ENCODE data around the gene ERICH2.
"Not testable (repeated sequence)": the region's sequence is repeated elsewhere in the genome, so short reads cannot be mapped to it uniquely, and the experiment has no call there.

The ERICH2 gene

DNA sequence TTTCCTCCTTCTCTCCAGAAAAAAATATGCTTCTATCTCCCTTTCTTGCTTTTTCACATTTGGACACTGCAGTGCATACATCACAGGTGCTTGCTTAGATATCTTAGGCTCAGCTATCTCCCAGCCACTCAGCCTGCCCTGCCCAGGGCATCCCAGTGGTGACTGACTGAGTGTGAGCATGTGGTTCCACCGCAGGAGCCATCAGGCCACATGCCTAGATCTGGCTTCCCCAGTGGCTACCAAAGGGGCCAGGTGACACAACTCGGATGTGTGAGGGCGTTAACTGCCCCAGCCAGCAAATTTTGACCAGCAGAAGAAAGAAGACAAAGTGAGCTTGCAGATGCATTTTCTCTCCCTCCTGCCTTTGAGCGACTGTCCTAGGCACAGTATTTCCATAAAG lies 29.5 kb upstream of the ERICH2 start:
- Histone ChIP-seq H3K9ac (ENCODE audit: low read length) (no peak overlapping the region), H3K36me3 (ENCODE audit: control insufficient read depth, insufficient read depth, low read length, severe bottlenecking) (no peaks in the 10 kb centered on the region), H3K9me3 (ENCODE audit: control insufficient read depth, low read length) (no peaks in the 10 kb centered on the region), H3K4me1 (ENCODE audit: control insufficient read depth, insufficient read depth, low read length) (peaks cover 25% of the 10 kb centered on the region), H3K27me3 (replicated peaks; ENCODE audit: control insufficient read depth, insufficient read depth, low read length) (no peaks in the 10 kb centered on the region), H3K4me3 (ENCODE audit: low read length) (no peak overlapping the region)
- no peak for DNase-seq (ENCODE audit: low read depth)

DNA sequence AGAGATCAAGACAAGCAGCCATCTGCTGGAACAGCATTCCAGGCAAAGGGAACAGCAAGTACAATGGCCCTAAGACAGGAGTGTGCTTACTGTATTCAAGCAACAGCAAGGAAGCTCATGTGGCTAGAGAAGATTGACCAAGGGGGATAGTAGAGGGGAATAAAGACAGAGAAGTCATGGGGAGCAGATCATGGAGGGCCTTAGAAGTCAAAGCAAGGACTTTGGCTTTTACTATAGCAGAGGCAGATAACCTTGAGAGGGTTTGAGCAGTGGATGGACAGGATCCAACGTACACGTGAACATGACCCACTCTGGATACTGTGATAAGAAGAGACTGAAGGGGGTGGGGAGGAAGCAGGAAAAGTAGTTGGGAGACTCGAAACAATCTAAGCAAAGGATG lies 28.2 kb upstream of the ERICH2 start:
- Histone ChIP-seq H3K9me3 (ENCODE audit: control insufficient read depth, low read length) (no peaks in the 10 kb centered on the region), H3K36me3 (ENCODE audit: control insufficient read depth, insufficient read depth, low read length, severe bottlenecking) (no peaks in the 10 kb centered on the region), H3K4me3 (ENCODE audit: low read length) (no peak overlapping the region), H3K4me1 (ENCODE audit: control insufficient read depth, insufficient read depth, low read length) (peaks cover 21% of the 10 kb centered on the region), H3K9ac (ENCODE audit: low read length) (no peak overlapping the region), H3K27me3 (replicated peaks; ENCODE audit: control insufficient read depth, insufficient read depth, low read length) (no peaks in the 10 kb centered on the region)
- no peak for DNase-seq (ENCODE audit: low read depth)

DNA sequence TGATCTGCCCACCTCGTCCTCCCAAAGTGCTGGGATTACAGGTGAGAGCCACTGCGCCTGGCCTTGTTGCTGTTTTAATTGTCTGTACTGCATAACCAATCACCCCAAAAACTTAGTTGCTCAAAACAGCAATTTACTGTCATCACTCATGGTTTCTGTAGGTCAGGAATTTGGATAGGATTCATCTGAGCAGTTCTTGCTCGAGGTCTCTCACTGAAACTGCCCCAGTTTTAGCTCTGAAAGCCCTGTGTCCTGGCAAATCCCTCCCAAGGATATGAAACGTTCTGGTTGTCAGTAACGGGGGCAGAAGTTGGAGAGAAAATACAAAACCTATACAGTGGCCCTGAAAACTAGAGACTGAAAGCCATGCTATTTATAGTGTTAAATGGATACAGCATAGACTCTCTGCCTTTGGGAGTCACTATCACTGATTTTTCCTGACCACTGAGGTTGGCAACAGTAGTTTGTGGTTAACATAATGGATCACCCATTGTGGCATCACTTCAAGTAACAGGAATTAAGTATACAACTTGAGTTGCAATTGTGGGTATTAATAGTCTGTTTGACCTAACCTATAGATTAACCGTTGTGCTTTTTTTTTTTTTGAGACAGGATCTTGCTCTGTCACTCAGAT lies 27.2 kb upstream of the ERICH2 start:
- H3K27me3 ChIP-seq (replicated peaks; ENCODE audit: control insufficient read depth, insufficient read depth, low read length), result no peaks in the 10 kb centered on the region
- no peak for DNase-seq (ENCODE audit: low read depth)
- no peaks in the 10 kb centered on the region for H3K36me3 ChIP-seq (ENCODE audit: control insufficient read depth, insufficient read depth, low read length, severe bottlenecking)
- H3K4me1 ChIP-seq (ENCODE audit: control insufficient read depth, insufficient read depth, low read length), result peaks cover 21% of the 10 kb centered on the region
- H3K4me3 ChIP-seq (ENCODE audit: low read length), result no peak overlapping the region
- no peaks in the 10 kb centered on the region for H3K9me3 ChIP-seq (ENCODE audit: control insufficient read depth, low read length)
- H3K9ac ChIP-seq (ENCODE audit: low read length), result no peak overlapping the region

DNA sequence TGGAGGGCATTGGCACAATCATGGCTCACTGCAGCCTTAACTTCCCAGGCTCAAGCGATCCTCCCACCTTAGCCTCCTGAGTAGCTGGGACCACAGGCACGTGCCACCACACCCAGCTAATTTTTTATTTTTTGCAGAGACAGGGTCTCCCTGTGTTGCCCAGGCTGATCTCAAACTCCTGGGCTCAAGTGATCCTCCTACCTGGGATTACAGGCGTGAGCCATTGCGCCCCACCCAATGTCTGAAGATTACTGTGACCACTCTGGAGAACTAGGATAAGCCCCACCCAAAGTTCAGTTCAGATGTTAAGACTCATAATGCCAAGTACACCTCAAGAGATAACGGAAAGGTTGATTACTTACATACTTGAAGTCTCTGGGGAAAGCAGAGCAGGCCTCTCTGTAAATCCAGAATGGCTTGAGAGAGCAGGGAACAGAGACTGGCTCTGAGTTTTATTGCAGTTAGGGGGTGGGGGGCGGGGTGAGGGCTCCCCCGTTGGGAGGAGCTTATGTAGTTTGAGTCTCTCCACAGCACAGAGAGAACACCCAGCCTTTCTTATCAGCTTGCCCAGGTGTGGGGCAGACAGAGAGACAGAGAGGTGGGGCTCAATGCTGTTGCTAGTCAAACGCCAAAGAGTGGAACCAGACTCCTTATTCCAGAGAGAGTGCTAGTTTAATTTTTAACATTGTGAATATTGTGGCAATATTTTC lies 26.5 kb upstream of the ERICH2 start:
- no peaks in the 10 kb centered on the region for H3K27me3 ChIP-seq (replicated peaks; ENCODE audit: control insufficient read depth, insufficient read depth, low read length)
- H3K36me3 ChIP-seq (ENCODE audit: control insufficient read depth, insufficient read depth, low read length, severe bottlenecking), result no peaks in the 10 kb centered on the region
- H3K9me3 ChIP-seq (ENCODE audit: control insufficient read depth, low read length), result no peaks in the 10 kb centered on the region
- H3K4me1 ChIP-seq (ENCODE audit: control insufficient read depth, insufficient read depth, low read length), result peaks cover 17% of the 10 kb centered on the region
- H3K4me3 ChIP-seq (ENCODE audit: low read length), result no peak overlapping the region
- no peak overlapping the region for H3K9ac ChIP-seq (ENCODE audit: low read length)
- DNase-seq (ENCODE audit: low read depth), result no peak

DNA sequence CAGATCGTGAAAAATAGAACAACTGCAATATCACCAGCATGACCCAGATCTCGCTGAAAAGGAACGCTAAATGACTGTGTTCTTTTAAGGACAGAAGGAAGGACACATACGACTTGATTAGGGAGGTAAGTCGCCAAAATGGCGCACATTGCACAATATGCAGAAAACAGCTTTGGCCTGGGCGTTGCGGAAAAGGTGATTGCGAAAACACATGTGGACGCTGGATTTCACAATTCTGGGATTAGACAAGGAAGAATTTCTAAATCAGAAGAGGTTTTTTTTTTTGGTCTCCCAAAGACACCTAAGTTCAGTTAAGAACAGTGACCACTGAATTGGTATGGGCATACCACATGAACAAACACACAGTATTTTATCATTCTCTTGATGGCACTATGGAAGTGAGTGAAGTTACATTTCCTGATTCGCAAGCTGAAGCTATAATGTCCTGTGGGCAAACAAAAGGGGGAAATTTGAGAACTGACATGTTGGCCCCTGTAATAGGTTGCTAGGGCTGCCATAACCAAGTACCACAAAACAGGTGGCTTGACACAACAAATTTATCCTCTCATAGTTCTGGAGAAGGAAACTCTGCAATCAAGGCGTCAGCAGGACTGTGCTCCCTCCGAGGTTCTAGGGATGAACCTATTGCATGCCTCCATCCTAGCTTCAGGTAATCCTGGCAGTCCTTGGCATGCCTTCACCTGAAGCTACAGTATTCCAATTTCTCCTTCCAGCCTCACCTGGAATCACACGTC lies 25.8 kb upstream of the ERICH2 start:
- Histone ChIP-seq H3K4me3 (ENCODE audit: low read length) (no peak overlapping the region), H3K27me3 (replicated peaks; ENCODE audit: control insufficient read depth, insufficient read depth, low read length) (no peaks in the 10 kb centered on the region), H3K4me1 (ENCODE audit: control insufficient read depth, insufficient read depth, low read length) (peaks cover 10% of the 10 kb centered on the region), H3K9ac (ENCODE audit: low read length) (no peak overlapping the region), H3K9me3 (ENCODE audit: control insufficient read depth, low read length) (no peaks in the 10 kb centered on the region), H3K36me3 (ENCODE audit: control insufficient read depth, insufficient read depth, low read length, severe bottlenecking) (no peaks in the 10 kb centered on the region)
- DNase-seq (ENCODE audit: low read depth), result no peak

DNA sequence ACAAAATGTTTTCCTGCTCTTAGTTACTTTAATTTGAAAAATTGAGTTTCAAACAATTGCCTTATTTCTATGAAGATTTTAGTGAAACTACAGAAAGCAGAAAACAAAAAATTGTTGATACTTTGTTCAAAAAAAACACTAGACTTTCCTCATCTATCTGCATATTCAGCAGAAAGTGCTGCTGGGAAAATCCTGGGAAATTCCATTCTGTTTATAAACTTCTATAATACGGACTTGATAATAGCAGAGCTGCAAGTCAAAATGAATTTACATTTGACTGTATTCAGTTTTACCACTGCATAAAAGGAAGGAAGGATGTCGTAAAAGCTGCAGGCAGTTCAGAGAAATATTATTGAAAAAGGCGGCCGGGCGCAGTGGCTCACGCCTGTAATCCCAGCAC lies 24.9 kb upstream of the ERICH2 start:
- H3K9ac ChIP-seq (ENCODE audit: low read length), result no peak overlapping the region
- no peaks in the 10 kb centered on the region for H3K27me3 ChIP-seq (replicated peaks; ENCODE audit: control insufficient read depth, insufficient read depth, low read length)
- no peaks in the 10 kb centered on the region for H3K9me3 ChIP-seq (ENCODE audit: control insufficient read depth, low read length)
- peaks cover 6% of the 10 kb centered on the region for H3K4me1 ChIP-seq (ENCODE audit: control insufficient read depth, insufficient read depth, low read length)
- no peaks in the 10 kb centered on the region for H3K36me3 ChIP-seq (ENCODE audit: control insufficient read depth, insufficient read depth, low read length, severe bottlenecking)
- no peak for DNase-seq (ENCODE audit: low read depth)
- H3K4me3 ChIP-seq (ENCODE audit: low read length), result no peak overlapping the region

DNA sequence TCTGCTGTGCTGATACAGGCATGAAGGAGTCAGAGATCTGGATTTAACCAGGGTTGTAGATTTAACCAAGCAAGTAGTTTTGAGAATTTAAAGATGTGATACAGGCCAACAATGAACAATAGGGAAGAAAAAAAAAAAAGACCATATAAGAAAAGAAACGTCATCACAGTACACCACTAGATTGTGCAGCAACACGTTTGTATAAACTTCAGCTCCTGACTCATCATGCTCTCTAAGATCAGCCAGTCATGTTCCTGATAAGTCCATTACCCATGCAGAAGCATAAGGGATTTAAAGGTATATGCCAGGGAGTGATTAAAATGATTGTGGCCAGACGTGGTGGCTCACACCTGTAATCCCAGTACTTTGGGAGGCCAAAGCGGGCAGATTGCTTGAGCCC lies 22.3 kb upstream of the ERICH2 start:
- Histone ChIP-seq H3K27me3 (replicated peaks; ENCODE audit: control insufficient read depth, insufficient read depth, low read length) (no peaks in the 10 kb centered on the region), H3K9me3 (ENCODE audit: control insufficient read depth, low read length) (no peaks in the 10 kb centered on the region), H3K9ac (ENCODE audit: low read length) (no peak overlapping the region), H3K36me3 (ENCODE audit: control insufficient read depth, insufficient read depth, low read length, severe bottlenecking) (no peaks in the 10 kb centered on the region), H3K4me1 (ENCODE audit: control insufficient read depth, insufficient read depth, low read length) (peaks cover 6% of the 10 kb centered on the region), H3K4me3 (ENCODE audit: low read length) (peak overlapping the region; percentile 50)
- DNase-seq (ENCODE audit: low read depth), result no peak

DNA sequence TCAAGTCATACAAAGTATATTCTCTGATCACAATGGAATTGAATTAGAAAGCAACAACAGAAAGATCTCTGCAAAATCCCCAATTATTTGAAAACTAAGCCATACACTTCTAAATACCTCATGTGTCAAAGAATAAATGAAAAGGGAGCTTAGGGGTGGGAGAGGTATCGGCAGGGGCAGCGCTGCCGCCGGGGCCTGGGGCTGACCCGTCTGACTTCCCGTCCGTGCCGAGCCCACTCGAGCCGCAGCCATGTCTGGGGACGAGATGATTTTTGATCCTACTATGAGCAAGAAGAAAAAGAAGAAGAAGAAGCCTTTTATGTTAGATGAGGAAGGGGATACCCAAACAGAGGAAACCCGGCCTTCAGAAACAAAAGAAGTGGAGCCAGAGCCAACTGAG lies 18.6 kb upstream of the ERICH2 start:
- H3K9me3 ChIP-seq (ENCODE audit: control insufficient read depth, low read length); H3K9ac ChIP-seq (ENCODE audit: low read length); H3K4me1 ChIP-seq (ENCODE audit: control insufficient read depth, insufficient read depth, low read length); DNase-seq (ENCODE audit: low read depth); H3K27me3 ChIP-seq (replicated peaks; ENCODE audit: control insufficient read depth, insufficient read depth, low read length); H3K4me3 ChIP-seq (ENCODE audit: low read length); H3K36me3 ChIP-seq (ENCODE audit: control insufficient read depth, insufficient read depth, low read length, severe bottlenecking): not testable (repeated sequence)

DNA sequence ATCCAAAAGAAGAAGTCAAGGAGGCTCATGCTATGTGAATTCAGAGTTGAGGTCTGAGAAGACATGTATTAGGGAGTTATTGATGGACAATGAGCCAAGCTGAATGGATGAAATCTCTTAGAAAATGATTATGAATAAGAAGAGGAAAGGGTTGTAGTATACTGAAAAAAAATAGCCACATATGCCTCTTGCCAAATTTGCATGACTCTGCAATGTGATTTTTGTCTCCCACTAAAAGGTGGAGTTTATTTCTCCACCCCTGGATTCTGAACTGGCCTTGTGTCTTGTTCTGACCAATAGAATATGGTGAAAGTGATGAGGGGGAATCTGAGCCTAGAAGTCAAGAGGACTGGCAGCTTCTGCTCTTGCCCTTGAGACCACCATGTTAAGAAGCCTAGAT lies 8.6 kb upstream of the ERICH2 start:
- no peak for DNase-seq (ENCODE audit: low read depth)
- H3K27me3 ChIP-seq (replicated peaks; ENCODE audit: control insufficient read depth, insufficient read depth, low read length), result no peaks in the 10 kb centered on the region
- H3K9ac ChIP-seq (ENCODE audit: low read length), result no peak overlapping the region
- no peaks in the 10 kb centered on the region for H3K36me3 ChIP-seq (ENCODE audit: control insufficient read depth, insufficient read depth, low read length, severe bottlenecking)
- H3K9me3 ChIP-seq (ENCODE audit: control insufficient read depth, low read length), result no peaks in the 10 kb centered on the region
- H3K4me1 ChIP-seq (ENCODE audit: control insufficient read depth, insufficient read depth, low read length), result no peaks in the 10 kb centered on the region
- H3K4me3 ChIP-seq (ENCODE audit: low read length), result no peak overlapping the region

DNA sequence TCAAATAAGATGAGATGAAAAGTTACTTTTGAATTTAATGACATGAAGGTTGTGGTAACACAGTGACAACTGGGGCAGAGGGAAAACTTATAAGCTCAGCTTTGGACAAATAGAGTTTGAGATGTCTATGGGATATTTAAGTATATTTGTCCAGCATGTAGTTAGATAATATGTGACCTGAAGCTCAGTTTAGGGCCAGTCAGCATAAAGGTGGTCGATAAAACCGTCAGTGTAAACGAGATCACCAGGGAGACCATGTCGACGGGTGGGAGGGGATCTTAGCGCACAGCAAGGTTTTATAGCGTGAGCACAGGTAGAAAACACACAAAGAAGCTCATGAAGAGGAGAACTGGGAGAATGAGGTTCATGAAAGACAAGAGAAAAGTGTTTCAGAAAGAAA lies 7.4 kb upstream of the ERICH2 start:
- no peaks in the 10 kb centered on the region for H3K4me1 ChIP-seq (ENCODE audit: control insufficient read depth, insufficient read depth, low read length)
- no peak overlapping the region for H3K9ac ChIP-seq (ENCODE audit: low read length)
- no peaks in the 10 kb centered on the region for H3K27me3 ChIP-seq (replicated peaks; ENCODE audit: control insufficient read depth, insufficient read depth, low read length)
- no peaks in the 10 kb centered on the region for H3K9me3 ChIP-seq (ENCODE audit: control insufficient read depth, low read length)
- H3K36me3 ChIP-seq (ENCODE audit: control insufficient read depth, insufficient read depth, low read length, severe bottlenecking), result no peaks in the 10 kb centered on the region
- no peak overlapping the region for H3K4me3 ChIP-seq (ENCODE audit: low read length)
- no peak for DNase-seq (ENCODE audit: low read depth)

DNA sequence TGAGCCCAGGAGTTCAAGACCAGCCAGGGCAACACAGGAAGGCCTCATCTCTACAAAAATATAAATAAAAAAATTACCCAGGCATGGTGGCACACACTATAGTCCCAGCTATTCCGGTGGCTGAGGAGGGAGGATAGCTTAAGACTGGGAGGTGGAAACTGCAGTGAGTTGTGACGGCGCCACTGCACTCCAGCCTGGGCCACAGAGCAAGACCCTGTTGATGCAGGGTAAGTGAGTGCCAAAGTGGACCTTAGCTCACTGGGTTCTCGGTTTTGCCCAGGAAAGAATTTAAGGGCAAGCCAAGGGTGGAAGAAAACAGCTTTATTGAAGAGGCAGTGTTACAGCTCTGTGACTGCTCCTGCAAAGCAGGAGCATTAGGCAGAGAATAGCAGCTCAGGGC lies 6.9 kb upstream of the ERICH2 start:
- DNase-seq (ENCODE audit: low read depth), result no peak
- H3K4me3 ChIP-seq (ENCODE audit: low read length), result no peak overlapping the region
- H3K4me1 ChIP-seq (ENCODE audit: control insufficient read depth, insufficient read depth, low read length), result no peaks in the 10 kb centered on the region
- no peaks in the 10 kb centered on the region for H3K27me3 ChIP-seq (replicated peaks; ENCODE audit: control insufficient read depth, insufficient read depth, low read length)
- H3K36me3 ChIP-seq (ENCODE audit: control insufficient read depth, insufficient read depth, low read length, severe bottlenecking), result no peaks in the 10 kb centered on the region
- H3K9me3 ChIP-seq (ENCODE audit: control insufficient read depth, low read length), result no peaks in the 10 kb centered on the region
- no peak overlapping the region for H3K9ac ChIP-seq (ENCODE audit: low read length)
